ENCODE data around the gene SGK2.

The SGK2 gene

DNA sequence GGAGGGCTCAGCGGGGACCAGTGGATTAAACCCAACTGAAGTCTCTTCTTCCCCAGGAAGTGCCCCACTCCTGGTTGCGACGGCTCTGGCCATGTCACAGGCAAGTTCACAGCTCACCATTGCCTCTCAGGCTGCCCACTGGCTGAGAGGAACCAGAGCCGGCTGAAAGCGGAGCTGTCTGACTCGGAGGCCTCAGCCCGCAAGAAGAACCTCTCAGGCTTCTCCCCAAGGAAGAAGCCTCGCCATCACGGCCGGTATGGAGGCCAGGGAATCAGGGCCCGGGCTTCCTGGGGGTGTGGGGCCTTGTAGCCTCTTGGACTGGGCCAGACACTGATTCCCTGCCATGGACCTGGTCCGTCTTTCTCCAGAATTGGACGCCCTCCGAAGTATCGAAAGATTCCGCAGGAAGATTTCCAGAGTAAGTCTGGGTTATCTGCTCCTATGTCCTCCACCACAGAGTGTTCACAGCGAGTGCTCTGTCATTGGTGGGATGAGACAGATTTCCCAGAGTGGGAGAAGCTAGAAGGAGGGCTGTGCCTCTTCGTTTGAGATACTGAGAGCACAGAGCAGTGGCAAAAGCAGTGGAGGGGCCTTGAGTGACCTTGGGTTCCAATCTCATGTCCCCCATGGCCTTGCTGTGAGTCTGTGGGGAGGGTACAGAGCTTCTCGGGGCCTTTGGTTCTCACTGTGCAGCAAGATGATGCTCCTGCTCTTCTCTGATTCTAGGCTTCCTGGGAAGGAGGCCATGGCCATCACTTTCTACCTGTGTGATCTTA lies 22.6 kb upstream of the SGK2 start:
- no peak for DNase-seq (ENCODE audit: low read depth in 2 of 2)

DNA sequence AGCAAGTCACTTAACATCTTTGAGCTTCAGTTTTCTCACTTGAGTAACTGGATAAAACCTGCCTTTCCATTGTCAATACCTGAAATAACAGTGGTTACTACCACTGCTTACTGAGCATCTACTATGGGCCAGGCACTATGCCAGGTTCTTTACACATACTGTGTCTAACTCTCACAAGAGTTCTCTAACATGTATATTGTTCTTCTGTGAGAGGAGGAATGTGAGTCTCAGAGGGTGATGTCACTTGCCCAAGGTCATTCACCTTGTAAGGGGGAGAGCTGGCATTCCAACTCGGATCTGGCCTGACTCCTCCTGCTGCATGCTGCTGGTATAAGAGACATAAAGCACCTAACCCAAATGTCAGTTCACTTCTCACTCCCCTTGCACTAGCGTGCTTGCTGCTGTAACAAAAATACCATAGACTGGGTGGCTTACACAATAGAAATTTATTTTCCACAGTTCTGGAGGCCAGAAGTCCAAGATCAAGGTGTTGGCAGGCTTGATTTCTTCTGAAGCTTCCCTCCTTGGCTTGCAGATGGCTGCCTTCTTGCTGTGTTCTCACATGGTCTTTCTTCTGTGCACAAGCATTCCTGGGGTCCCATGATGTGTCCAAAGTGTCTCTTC lies 21.9 kb upstream of the SGK2 start:
- DNase-seq (ENCODE audit: low read depth in 2 of 2) = no peak

DNA sequence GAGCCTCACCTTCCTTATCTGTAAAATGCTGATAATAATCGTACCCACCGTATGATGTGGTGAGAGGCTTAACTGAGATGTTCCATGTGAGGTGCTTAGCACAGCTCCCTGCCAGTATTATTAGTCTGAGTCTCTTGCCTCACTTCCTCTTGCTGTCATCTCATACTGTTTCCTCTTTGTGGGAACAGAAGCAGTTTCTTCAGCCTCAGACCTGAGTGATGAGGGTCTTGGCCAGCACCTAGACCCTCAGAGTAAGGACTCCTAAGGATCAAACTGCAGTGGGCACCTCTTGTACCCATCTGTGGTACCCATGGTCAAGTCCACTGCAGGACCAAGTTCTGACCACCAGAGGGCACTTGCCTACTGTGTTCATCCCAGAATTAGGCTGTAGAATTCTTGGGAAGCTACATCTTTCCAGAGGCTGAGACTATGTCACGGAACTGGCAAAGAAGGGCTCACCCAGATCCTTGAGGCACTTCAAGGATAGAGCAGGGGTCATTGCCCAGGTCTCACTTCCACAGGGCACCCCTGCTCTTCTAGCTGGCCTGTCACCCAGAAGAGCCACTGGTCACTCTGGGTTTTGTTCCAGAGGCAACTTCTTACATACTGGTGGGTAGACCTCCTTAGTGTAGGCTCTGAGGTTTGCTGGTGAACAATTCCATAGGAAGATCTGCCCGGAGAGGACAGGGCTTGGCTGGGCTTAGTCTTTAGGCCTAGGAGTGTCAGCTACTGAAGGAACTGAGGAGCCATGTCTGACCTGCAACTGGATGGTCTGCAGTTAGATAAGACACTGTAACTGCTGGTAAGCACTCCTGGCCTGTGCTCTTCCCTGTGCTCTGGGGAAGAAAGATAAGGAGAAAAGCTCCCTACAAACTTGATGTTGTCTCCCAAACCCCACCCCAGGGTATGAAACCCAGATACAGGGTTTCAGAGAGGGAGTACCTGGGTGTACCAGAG lies 20.6 kb upstream of the SGK2 start:
- DNase-seq (ENCODE audit: low read depth in 2 of 2) = peak; percentile 17 to 34

DNA sequence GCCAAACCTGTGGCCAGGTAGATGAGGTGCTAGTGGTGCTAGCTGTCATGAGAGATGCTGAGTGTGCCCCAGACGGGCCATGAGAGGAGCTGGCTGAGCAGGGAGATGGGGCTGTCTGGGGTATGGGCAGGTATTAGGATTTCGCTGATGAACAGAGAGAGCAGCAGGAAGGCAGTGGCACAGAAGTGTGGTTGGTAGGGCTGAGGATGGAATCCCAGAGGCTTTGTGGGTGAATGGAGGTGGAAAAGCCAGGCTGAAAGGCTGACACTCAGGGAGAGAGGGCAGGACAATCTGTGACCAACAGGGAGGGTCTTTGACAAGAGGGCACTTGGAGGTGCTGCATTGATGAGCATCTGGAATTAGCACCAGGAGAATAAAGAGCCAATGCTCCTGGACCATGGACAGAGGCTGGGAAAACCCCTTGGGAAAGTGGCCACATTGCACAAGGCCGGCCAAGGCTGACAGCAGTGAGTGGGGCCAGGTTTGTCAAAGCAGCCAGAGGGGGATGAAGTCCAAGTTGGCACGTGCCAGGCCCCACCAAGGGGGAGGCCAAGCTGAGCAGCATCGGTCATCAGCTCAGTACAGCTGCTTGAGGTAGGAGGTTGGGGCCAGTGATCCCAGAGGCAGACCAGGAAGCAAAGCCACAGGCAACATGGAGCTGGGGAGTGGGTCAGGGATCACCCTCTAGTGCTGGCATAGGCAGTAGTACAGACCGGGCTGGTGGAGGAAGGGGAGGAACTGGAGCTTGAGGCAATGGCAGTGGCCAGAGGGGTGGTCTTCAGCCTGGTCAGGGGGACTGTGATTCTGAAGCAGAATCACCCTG lies 19.7 kb upstream of the SGK2 start:
- no peak for DNase-seq (ENCODE audit: low read depth in 2 of 2)

DNA sequence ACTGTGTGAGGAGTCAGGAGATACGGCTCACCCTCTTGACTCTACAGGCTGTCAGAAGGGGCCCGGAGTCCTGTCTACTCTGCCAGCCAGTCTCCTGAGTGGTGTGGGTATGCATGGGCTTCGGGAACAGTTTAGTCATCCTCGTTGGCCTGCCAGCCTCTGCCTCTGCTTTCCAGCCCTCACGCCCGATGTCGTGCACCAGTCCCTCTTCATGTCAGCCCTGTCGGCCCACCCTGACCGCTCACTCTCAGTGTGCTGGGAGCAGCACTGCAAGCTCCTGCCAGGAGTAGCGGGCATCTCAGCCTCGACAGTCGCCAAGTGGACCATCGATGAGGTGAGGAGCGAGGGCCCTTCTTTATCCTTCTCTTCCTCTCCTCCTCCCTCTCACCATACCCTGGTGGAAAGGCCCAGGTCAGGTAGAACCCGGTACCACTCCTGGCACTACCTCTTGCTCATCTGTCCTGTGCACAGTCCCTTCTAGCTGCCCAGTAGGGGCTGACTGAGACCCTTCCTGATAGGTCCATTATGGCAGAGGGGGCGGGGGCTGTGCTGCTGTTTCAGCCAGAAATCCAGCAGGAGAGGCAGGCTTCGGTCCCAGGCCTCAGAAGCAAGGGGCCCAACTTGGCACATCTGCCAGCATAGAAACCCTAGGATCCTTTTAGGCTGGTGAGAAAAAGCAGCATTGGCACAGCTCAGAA lies 18.7 kb upstream of the SGK2 start:
- no peak for DNase-seq (ENCODE audit: low read depth in 2 of 2)

DNA sequence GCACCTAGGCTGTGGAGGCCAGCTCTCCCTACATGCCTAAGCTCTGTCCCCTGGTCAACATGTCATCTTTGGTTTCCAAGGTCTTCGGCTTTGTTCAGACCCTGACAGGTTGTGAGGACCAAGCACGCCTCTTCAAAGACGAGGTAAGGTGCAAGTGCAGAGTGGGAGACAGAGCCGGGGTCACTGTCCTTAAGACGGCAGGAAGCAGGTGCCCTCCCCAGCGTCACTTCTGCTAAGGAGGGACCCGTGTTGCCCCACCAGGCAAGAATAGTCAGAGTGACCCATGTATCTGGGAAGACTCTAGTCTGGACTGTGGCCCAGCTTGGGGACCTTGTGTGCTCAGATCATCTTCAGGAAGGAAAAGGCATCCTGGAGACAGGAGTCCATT lies 18.2 kb upstream of the SGK2 start:
- no peak for DNase-seq (ENCODE audit: low read depth in 2 of 2)

DNA sequence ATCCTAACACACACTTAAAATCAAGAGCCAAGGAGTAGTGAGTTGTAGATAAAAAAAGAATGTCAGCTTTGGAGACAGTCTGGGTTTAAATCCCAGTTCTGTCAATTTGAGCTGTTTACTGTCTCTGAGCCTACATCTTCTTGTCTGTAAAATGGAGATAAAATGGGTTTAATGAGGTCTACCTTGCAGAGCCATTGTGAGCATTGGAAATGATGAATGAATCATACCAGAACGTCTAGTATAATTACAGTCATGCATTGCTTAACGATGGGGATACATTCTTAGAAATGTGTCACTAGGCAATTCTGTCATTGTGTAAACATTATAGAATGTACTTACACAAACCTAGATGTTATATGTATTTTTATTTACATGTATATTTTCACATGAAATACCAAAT lies 17.6 kb upstream of the SGK2 start:
- no peak for DNase-seq (ENCODE audit: low read depth in 2 of 2)

DNA sequence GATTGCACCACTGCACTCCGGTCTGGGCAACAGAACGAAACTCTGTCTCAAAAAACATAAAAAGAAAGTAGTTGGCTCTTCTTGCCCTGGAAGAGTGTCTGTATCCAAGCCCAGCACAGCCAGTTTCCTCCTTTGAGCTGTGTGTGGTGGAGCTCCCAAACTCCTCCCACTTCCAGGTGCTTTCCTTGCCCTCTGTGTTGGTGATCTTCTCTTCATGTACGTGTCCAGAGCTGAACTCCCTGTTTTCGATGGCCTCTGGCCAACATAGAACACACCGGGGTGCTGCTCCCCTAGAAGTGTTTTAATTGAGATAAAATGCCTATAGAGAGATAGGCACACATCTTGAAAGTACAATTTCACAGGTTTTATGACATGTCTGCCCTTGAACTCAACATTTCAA lies 16.7 kb upstream of the SGK2 start:
- DNase-seq (ENCODE audit: low read depth in 2 of 2) = no peak

DNA sequence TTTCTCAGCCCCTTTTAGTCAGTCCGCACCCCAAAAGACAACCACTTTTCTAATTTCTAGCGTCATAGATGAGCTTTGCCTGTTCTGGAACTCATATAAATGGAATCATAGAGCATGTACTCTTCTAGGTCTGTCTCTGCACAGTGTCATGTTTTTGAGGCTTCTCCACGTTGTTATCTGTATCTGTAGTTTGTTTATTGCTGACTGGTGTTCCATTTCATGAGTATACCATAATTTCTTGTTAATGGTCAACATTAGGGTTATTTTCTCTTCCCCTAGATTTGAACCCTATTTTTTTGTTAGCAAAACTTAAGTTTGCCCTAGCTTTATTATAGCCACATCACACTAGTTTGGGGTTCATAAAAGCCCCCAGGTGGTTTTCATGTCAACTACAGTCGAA lies 16.2 kb upstream of the SGK2 start:
- no peak for DNase-seq (ENCODE audit: low read depth in 2 of 2)

DNA sequence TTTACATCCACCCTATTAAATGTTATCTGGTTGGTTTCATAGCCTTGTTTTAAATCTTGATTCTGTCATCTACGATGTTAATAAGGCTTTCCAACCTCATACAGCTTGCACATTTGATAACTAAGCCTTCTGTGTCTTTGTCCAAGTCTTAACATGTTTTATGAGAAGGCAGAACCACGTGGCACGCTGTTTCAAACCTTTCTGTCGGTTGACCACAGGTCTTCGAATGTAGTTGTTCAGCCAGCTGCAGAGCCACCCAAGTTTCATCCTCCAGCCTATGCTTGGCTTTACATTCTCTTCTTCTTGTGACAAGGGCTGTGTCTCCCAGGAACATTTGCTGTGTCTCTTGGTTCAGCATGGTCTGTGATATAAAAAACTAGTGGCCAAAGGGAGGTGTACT lies 15.7 kb upstream of the SGK2 start:
- no peak for DNase-seq (ENCODE audit: low read depth in 2 of 2)

DNA sequence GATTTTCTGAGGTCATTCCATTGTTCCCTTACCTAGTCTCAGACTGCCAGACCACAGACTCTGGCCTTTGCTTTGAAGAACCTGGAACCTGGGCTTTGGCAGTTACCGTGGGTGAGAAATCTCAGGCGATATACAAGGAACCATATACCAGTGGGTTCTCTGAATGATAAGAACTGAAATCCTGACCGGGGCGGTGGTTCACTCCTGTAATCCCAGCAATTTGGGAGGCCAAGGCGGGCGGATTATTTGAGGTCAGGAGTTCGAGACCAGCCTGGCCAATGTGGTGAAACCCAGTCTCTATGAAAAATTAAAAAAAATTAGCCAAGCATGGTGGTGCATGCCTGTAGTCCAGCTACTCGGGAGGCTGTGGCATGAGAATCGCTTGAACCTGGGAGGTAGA lies 14.3 kb upstream of the SGK2 start:
- no peak for DNase-seq (ENCODE audit: low read depth in 2 of 2)

DNA sequence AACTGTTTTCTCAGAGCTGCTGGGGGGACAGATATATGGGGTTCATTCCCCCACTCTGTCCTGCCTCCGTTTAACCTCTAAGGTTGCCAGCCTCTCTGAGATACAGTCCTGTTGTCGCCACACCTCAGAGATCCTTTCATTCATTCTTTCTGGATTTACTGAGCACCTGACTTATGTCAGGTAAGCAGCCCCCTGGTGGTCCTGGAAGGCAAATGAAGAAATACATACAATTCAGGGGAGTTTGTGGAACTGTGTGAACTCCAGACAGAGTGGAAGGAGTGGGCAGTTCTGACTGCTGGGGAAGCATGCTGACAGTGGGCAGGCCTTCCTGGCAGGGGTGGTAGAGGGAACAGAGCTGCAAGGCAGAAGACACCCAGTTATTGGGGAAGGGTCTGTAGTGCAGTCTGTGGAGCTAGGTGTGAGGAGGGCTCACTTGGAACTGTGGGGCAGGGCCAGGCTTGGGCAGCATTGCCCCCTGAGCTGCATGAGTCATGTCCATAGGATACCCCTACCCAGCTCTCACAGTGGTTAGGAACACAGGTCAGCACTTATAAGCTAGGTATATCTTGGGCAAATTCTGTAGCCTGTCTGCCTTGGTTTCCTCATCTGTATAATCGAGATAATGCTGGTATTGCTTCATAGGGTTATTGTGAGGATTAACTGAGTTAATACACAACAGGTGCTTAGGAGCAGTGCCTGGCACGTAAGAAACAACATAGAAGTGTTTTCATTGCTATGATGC lies 12.8 kb upstream of the SGK2 start:
- DNase-seq (ENCODE audit: low read depth in 2 of 2) = no peak

DNA sequence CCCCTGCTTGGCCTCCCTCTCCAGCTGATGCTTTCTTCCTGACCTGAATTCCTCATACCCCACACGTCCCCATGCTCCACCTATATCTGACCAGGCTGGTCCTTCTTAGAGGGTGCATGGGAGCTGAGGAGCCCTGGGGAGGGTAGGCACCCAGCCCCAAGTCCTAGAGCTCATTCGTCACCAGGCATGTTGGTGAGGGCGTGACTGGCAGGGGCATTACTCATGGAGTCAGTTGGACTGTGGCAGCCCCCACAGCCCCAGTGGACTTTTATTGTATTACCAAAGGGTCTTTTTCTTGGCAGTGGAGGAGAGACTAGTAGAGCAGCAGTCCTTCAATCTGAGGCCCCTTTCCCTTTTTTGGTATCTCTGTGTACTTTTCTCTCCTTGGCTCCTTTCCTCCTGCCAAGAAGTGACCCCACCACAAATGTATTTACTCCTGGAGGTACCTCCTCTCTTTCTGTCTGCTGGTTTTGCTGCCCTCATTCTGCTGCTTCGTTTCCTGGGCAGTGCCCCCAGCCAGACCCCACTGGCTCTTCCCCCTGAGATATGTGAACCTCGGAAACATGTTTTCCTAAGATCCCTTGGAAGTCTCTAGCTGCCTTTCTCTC lies 10.4 kb upstream of the SGK2 start:
- DNase-seq (ENCODE audit: low read depth in 2 of 2) = no peak

DNA sequence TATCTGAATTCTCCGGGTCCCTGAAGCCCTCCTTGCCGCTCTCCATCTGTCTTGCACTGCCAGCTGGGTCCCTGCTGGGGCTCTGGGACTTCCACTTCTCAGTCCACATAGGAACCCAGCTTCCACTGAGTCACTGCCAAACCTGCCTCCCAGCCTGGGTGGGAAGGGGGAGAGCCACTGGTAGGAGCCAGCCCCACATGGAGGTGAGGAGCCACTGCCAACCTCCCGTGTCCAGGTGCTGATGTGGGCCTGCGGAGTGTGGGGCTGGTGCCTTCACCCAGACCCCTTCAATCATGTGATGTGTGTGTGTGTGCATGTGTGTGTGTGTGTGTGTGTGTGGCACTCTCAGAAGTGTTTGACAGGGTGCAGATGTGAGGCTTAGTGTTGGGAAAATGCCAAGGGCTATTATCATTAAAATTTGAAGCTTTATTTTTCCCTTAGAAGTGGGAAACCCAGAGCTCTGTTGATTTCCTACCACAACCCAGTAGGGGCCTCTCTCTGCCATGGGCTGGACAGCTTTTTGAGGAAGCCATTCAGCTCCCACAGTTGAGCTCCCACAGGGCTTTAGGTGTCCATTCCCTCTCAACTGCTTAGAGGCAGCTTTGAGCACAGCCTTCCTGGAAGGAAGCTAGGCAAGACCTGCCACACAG lies 9.3 kb upstream of the SGK2 start:
- no peak for DNase-seq (ENCODE audit: low read depth in 2 of 2)

DNA sequence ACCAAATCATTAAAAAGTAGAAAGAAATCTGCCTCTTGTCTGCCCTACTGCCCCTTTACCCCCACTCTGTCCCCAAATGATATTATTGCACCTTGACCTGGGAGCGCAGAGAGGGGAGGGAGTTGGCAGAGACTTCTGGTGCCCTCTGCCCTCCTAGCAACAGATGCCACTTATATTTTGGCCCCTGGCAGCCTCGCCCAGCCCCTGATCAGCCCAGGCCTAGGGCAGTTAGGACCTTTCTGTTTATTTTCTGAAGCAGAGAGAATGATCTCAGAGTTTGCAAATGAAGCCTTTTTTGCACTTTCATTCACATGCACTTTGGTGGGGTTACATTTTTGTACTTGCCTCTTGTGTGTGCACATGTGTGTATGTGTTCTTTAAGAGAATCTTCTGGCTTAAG lies 8.4 kb upstream of the SGK2 start:
- no peak for DNase-seq (ENCODE audit: low read depth in 2 of 2)

DNA sequence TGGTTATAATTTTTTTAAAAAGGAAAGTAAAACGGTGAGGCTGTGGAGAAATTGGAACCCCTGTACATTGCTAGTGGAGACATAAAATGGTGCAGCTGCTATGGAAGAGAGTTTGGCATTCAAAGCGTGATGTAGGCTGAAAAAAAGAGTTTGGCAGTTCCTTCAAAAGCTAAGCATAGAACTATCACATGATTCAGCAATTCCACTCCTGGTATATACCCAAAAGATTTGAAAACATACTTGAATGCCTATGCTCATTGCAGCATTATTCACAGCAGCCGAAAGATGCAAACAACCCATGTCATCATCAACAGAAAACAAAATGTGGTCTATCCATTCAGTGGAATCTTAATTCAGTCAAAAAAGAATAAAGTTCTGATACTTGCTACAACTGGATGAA lies 4.5 kb upstream of the SGK2 start:
- DNase-seq (ENCODE audit: low read depth in 2 of 2) = no peak

DNA sequence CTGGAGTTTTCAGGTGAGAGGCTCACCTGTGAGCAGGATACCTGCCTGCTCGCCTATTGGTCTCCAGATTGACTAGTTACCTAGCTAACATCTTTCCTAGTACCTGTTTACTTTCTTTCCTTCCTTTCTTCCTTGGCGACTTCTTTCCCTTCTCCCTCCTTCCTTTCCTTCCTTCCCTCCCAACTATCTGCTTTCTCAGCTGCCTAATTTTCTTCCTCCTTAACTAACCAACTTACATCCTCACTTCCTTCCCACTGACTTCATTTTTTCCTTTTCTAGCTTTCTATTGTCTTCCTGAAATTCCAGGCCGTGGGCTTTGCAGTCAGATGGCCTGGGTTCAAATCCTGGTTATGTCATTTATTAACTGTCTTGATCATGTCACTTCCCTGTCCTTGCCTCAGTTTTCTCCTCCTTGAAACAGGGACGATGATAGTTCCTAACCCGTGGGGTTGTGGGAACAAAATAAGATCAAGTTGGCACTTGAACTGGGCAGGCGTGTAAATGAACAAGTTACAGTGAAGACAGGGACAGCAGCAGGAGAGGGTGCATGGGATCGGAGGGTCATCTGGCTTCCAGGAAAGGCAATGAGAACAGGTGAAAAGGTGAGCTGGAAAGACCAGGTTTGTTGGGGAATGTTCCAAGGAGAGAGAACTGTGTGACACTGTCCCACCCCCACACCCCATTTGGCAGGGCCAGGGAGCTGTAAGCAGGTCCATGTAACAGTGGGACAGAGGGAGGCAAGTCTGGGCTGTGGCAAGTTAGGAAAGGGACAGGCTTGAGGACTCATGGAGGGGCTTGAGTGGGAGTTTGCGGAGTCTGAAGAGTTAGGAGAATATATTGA lies 540 bp downstream of the SGK2 start:
- DNase-seq (ENCODE audit: low read depth in 2 of 2) = no peak

DNA sequence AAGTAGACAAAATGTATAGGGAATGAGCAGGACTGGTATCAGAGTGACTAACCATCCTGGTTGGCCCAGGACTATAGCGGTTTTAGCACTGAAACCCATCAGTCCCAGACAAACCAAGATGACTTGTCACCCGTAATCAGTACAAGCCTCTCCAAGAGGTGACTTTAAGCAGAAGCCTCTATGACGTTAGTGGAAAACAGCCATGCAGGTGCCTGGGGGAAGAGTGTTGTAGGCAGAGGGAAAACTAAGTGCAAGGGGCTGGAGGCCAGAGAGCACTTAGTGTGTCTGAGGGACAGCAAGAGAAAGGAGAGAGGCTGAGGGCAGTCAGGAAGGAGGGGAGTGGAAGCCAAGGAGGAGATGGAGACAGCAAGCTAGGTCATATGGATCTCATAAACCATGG lies 2.1 kb downstream of the SGK2 start:
- DNase-seq (ENCODE audit: low read depth in 2 of 2) = no peak

DNA sequence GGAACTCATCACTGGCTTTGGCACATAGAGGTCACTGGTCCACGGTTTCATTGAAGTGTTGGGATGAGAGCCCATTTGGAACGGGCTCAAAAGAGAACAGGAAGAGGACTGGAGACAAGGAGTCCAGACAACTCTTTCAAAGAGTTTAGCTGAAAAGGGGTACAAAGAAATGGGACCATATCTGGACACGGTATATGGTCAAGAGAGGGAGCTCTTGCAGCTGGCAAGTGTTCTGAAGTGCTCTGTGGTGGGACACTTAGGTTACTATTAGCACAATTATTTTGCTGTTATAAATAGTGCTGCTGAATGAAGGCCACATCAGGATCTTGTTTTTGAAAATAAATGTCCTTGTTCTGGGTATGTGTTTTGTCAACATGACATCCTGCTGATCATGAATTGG lies 4.6 kb downstream of the SGK2 start:
- DNase-seq (ENCODE audit: low read depth in 2 of 2) = no peak

Data from stimulated activated CD8-positive, alpha-beta memory T cell treated with anti-CD3 and anti-CD28 coated beads, Interleukin-2, amount 100 ng/mL, for 48 hours (primary cell).